ENCODE results near the gene ZMIZ1. TPM values are rescaled to one million over a fixed set of nuclear protein-coding genes. Genes with fewer than 3 reads are reported as not detected.
A peak's percentile ranks its signal among the peaks of the same experiment; 100 is the strongest.

The ZMIZ1 gene
- total RNA-seq, 1 donor from 2014 or later, result 48.8 TPM

DNA sequence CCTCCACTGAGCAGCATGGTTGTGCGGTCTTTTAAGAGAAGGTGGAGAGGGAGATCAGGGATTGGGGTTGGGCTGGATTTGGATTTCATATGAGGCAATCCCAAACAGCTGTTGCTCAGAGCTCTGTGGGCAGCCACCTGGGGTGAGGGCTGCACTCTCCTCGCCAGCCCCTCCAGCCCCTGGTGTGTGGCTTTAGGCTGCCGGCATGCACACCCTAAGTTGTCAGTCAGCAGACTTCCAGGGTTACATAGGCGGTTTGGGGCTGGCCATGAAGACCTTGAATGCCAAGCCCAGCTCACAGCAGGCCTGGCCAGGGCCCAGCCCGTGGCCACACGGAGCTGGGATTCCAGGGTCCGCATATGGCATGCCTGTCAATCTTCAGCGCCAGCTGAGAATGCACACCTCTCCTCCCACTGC, 54.8 kb downstream of the ZMIZ1 start:
- no peak for DNase-seq (ENCODE audit: missing footprints)
- ATAC-seq, result peak; percentile 17
- intact Hi-C loops (cut with DNase I), result no loop called here

DNA sequence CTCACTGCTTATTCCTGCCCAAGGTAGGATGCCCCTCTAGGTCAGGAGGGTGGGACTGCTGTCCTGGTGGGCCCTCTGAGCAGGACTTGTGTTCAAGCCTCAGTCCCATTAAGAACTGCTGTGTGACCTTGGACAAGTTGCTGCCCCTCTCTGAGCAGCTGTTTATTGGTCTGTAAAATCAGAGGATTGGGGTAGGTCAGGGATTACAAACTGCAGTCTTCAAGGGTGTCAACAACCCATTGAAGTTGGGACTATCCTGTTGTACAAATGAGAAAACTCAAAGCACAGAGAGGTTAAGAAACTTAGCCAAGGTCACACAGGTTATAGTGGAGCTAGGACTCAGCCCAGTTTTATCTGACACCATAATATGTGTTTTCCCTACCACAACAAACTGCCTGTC, 55.3 kb downstream of the ZMIZ1 start:
- ATAC-seq (no peak), DNase-seq (ENCODE audit: missing footprints) (no peak)
- intact Hi-C loops (cut with DNase I), result no loop called here

DNA sequence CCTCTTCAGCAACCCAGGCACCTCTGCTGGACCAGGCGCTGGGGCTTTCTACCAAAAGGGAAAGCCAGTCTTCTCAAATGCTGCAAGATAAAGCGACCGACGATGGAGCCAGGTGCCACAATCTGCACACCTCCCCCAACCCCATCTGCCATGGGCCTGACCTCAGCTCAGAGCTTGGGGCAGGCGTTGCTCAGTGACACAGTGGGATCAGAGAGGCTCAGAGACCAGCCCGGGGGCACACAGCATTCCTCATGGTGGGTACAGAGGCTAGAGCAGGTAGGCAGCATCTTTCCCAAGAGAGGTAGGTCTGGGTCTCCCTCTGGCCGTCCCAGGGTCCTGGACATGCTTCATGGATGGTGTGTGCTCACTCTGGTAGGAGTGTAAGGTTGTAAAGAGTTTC, 56.3 kb downstream of the ZMIZ1 start:
- DNase-seq (ENCODE audit: missing footprints) (no peak), ATAC-seq (no peak)
- intact Hi-C loops (cut with DNase I), result loop anchor here (5.0 kb wide), 1 partner anchor 33 kb away; no protein-coding TSS in a partner anchor

DNA sequence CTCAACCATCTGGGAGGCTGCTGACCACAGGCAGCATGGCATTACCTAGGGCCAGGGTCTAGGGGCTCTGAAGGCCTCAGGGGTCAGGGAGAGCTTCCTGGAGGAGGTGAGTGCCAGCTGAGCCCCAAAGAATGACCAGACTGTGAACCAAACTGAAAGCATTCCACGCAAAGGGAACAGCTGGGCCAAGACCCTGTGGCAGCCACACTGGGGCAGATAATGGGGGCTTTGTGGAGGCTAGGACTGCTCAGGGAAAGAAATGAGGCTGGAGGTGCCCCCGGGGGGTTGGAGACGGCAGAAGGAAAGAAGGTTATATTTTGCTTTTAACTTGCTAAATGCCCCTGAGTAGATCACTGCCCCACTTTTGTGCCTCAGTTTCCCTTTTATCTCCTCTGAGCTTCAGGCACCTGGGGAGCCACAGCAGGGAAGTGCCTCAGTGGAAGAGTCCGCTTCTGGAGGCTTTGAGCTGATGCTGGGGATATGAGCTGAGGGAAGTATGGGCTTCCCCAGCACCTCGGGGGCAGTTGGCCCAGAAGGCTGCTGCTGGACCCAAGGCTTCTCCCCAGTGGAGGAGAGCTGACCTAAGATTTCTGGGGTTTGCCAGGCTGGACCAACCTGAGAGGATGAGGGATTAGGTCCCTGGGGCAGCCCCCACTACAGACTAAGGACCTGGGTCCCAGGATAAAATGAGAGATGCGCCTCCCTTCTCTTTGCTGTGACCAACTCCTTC, 57.8 kb downstream of the ZMIZ1 start:
- no peak for ATAC-seq
- intact Hi-C loops (cut with DNase I), result loop anchor here (5.0 kb wide), 1 partner anchor 34 kb away; no protein-coding TSS in a partner anchor
- DNase-seq (ENCODE audit: missing footprints), result no peak

DNA sequence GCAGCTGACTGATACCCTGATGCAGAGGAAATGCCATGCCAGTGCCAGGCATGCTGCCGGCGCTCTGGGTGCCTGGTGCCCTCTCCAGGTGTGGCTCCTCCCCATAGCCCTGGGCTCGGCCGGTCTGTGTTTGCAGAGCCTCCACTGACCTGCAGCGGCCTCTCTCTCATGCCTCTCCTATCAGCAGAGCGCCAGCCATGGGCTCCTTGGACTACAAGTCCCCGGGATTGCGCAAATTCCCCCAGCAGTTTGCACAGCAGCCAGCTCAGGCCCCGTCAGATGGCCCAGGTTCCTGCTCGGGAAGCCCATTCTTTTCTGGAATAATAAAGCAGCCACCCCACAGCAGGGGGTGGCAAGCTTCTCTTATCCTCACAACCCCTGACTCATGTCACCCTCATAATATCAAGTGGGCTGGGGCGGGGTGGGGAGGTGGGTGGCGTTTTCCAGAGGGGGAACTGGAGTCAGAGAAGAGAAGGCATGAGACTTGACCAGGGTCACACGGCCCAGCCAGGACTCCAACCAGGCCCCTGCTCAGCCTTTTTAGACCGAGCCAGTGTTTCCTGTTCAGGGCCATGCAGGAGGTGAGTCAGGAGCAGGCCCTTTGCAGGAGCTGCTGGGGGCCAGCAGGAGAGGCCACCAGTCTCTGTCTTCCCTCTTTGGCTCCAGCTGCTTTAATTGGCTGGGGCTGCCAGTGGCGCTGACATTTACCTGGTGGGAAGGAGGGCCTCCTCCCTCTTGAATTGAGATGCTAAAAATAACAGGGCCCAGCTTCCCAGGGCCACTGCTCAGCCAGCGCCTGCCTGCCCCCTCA, 58.6 kb downstream of the ZMIZ1 start:
- DNase-seq (ENCODE audit: missing footprints) (peak; percentile 87), ATAC-seq (peak; percentile 74)
- intact Hi-C loops (cut with DNase I), result loop anchor here (5.0 kb wide), 1 partner anchor 35 kb away; no protein-coding TSS in a partner anchor

DNA sequence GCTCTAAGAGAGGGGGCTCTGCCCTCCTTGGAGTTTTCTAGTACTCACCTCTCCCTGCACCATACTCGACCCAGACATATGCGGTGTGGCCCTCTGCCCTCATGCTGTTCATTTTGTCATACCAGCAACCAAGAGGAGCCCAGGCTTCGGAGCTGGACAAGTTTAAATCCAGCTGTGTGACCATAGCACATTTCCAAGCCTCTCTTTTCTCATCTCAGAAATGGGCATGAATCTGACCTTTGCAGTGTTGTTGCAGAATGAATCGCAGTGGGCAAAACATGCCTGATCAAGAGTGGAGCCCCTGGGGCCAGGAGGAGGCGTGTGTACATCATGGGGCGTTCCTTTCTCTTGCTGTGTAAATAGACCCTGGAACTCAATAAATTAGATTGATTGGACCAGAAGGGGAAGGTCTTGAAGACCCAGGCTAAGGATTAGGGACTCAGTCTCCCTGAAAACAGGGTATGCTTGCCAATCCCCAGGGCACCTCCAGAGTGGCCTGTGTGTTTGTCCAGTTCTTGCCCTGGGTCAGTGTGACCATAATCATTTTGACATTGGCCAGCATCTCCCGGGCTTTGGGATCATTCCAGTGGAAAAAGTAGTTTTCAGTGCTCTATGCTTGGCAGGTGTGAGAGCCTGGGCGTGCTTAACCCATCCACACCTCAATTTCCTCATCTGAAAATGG, 59.6 kb downstream of the ZMIZ1 start:
- no peak for ATAC-seq
- no peak for DNase-seq (ENCODE audit: missing footprints)
- intact Hi-C loops (cut with DNase I), result loop anchor here (5.0 kb wide), 1 partner anchor 36 kb away; no protein-coding TSS in a partner anchor

DNA sequence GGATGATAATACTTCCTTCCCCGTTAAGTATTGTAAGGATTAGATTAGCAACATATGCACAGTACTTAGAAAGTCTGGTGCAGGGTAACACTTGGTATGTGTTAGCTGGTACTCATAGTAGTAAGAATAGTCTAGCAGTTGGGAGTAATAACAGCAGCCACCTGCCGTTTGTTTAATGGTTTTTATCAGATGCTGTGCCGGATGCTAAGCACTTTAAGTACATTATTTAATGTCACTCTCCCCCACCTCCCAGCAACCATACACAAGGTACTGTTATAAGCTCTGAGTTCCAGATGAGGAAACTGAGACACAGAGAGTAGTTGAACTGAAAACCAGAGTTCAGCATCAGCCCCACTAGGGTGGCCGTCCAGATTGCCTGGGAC, 60.1 kb downstream of the ZMIZ1 start:
- intact Hi-C loops (cut with DNase I), result loop anchor here (5.0 kb wide), 1 partner anchor 37 kb away; no protein-coding TSS in a partner anchor
- ATAC-seq, result no peak

DNA sequence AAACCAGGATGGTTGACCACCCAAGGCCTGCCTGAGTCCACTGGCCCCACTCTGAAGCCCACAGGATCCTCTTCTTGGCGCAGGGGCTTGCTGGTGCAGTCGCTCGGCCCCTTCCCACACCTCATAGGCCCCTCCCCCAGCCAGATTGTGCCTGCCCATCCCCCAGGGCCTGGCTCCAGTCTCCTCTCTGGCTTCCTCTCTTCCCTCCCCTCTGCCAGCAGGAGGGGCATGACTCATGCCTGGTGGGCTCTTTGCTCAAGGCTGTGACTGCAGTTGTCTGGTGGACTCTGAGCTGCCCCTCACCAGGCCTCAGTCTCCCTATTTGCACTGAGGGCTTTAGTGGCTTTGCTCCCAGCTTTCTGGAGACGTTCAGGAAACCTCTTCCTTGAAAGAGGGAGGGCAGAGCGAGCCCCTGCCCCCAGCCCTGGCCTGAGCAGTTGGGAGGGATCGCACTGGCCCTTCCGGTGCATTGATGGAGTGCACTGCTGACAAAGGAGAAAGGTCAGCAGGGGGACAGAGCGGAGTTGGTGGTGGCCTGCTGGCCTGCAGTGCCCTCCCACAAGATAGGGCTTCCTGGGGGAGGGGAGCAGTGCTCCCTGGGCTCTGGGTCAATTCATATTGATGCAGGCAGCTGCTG, 60.7 kb downstream of the ZMIZ1 start:
- intact Hi-C loops (cut with DNase I), result loop anchor here (5.0 kb wide), 1 partner anchor 37 kb away; no protein-coding TSS in a partner anchor
- no peak for ATAC-seq
- DNase-seq (ENCODE audit: missing footprints), result no peak

More for the DNA sequence above, 60.1 kb downstream of the ZMIZ1 start:
- no peak for DNase-seq (ENCODE audit: missing footprints)

DNA sequence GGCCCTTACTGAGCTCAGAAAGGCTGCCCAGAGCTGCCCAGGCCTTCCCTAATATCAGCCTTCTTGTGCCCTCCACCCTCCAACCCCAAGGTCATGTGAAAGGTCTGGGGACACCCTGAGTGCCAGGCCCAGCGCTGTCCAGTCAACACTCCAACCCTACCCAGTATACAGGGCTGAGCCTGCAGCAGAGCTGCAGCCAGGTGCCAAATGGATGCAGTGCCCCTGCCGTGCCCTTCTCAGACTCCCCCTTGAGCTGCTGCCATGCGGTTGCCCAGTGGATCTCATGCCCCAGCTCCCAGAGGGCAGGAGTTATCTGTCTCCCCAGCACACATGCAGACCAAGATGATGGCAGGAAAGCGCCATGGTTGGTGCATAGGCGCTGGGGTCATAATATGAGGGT, 61.5 kb downstream of the ZMIZ1 start:
- no peak for ATAC-seq
- intact Hi-C loops (cut with DNase I), result no loop called here
- DNase-seq (ENCODE audit: missing footprints), result no peak

DNA sequence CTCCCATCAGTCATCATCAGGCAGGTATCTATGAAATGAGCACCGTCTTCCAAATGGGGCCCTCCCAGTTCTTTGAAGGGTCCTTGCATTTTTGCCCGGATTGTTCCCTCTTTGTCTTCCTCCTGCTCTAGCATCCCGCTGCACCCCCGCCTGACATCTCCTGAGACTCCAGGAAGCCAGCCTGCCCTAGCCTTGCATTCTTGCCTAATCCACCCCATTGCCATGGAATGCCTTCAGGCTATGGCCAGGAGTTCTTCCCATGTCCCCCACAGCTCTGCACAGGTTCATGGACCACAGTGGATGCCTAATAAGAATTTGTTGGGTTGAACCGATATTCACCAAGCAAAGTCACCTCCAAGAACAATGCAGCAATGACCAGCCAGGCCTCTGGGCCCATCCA, 62.1 kb downstream of the ZMIZ1 start:
- DNase-seq (ENCODE audit: missing footprints), result no peak
- intact Hi-C loops (cut with DNase I), result no loop called here
- ATAC-seq, result no peak

DNA sequence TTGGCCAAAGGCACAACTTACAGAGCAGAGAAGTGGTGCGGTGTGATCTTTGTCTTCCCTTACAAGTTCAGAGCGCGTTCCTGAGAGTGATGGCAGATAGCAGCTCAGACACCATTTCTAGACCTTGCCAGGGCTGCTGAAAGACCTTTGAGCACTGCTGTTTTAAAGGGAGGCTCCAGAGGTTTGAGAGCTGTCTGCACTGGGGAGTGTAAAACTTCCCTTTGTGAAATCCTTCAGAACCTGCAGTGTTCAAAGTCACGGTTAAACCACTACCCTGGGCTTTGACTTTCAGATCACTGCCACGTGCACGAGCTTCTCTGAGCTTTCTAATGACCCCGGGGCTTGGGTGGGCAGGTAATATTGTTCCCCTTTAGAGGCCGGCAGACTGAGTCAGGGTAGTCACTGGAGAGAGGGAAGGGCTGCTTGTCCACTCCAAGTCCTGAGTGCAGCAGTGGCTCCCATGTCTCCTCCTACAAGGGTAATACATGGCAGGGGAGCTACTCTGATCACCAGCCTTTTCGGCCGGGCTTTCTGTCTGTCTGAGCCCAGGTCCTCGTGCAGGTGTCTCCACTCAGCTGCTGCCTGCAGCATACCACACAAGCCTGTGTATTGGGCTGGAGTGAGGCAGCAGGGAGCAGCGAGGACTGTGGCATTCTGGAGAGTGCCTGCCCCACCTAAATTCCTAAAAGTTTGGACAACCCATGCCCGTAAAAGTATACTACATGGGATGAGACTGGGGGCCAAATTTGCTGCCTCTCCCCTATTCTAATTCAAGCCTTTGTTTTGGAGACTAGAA, 63.3 kb downstream of the ZMIZ1 start:
- intact Hi-C loops (cut with DNase I), result no loop called here
- DNase-seq (ENCODE audit: missing footprints) (no peak), ATAC-seq (no peak)

DNA sequence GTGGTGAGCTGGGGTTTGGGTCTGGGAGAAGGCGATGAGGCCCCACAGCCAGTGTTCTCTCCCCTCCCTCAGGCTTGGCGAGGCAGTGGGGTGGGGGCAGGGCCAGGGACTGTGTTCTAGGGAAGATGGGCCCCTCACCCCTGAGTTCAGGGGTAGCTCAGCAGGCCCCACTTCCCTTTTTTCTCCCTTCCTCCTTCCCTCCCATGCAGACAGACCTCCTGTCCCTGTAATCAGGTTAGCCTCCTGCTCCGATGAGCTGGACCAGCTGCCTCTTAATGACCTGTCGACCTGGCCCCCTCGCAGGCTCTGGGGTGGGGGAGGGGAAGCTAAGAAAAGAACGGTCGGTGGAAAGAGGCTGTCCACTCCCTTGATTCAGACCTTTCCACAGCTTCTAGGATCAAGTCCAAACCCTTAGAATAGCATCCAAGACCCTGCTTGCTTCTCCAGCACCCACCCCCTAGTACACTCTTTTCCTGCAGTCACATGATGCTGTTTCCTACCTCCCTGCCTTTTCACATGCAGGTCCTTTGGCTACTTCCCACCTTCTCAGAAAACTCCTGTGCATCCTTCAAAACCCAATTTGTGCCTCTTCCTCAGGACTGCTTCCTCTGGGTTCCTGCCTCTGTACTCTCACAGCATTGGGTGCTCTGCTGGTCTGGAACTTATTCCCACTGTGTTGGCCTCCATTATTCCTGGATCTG, 64.1 kb downstream of the ZMIZ1 start:
- no peak for DNase-seq (ENCODE audit: missing footprints)
- no peak for ATAC-seq
- intact Hi-C loops (cut with DNase I), result no loop called here

DNA sequence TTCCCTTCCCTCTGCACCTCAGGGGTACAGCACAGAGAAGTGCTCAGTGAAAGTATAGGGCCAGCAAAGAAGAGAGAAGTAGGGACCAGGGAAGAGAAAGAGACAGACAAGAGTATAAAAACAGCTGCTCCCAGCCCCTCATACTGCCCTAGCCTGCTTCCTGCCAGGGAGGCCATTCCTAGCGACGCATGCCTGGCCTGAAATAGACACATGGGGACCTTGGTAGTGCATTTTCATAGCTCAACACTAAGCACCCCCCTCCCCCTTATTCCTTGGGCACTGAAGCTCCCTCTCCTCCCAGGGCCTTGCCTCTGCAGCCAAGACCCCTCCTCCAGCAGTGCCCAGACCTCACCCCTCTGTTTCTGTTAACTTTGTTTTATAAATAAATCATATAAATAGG, 64.7 kb downstream of the ZMIZ1 start:
- no peak for DNase-seq (ENCODE audit: missing footprints)
- ATAC-seq, result no peak
- intact Hi-C loops (cut with DNase I), result no loop called here

DNA sequence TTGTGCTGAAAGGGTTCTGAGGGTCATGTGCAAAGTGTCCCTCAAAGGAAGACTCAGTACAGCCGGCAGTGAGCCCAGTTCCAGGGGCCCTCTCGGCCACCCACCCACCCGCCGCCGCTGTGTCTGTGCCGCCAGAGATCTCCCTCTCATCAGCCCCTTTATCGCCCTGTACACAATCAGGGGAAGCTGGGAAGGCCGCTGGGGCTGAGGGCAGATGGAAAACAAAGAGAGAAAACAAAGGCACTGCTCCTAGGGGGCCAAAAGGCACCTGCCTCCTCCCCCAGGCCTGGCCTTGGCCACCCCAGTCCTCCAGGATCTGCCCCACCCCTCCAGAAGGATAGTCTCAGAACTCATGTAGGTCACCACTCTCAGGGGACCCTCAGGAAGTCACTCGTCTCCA, 67.0 kb downstream of the ZMIZ1 start:
- intact Hi-C loops (cut with DNase I), result loop anchor here (5.0 kb wide), 1 partner anchor 63 kb away; no protein-coding TSS in a partner anchor
- DNase-seq (ENCODE audit: missing footprints), result no peak
- no peak for ATAC-seq

DNA sequence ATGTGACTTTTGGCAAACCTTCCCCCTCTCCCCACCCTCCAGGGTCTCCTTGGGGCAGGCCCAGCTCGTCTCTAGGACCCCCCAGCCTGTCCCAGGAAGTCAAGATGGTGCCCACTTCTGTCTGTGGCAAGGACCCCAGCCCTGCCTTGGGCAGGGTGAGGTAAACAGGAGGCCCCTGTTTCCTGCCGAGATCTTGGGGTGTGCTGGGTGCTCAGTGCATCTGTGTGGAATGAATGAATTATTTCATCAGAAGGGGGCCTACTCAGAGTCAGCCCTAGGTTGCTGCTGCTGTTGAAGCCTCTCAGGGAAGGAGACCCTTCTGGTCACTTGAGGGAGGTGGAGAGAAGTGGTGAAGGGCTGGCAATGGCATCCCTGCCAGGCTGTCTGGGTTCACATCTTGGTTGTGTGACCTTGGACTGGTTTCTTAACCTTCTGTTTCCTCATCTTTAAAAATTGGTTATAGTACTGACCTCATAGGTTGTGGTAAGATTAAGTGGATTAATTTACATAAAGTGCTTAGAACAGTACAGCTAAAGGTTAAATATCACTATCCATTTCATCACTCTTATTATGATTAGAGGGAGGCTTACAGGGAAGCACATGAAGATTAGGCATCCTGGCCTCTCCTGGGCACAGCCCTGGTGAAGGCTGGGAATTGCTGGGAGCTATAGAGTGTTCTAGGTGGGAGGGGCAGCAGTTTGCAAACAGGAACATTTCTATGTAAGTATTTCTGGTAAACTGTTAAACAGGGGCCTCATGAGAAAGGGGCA, 67.7 kb downstream of the ZMIZ1 start:
- ATAC-seq (no peak), DNase-seq (ENCODE audit: missing footprints) (no peak)
- intact Hi-C loops (cut with DNase I), result loop anchor here (5.0 kb wide), 1 partner anchor 64 kb away; no protein-coding TSS in a partner anchor

DNA sequence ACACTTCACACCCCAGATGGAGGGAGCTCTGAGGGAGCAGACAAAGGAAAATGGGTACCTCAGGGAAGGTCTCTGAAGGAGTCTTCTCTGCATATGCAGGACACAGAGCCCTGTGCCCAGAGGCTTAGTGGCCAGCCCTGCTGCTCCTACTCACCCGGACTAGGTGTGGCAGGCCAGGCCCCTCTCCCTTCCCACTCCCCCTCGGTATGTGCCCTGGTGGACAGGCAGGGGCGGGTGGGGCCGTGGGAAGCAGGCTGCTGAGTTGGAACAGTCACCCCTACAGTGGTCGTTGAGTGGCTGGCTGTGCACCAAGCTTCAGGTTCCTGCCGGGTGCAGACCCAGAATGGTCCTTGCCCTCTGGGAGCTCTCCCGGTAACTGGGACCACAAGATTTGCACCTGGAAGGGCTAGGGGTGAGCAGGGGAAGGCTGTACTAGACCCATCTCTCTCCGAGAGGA, 68.6 kb downstream of the ZMIZ1 start:
- ATAC-seq (no peak), DNase-seq (ENCODE audit: missing footprints) (no peak)
- intact Hi-C loops (cut with DNase I), result loop anchor here (5.0 kb wide), 1 partner anchor 65 kb away; no protein-coding TSS in a partner anchor
